Nephron (organoid): ENCODE data around the gene PLN.

Source experiments
- H3K27ac Mint-ChIP-seq, 3 experiments: 2 replicates each; pipeline ENCODE4 v1.8.0; 2020; ENCODE audit warnings: mixed read lengths in 3 of 3, mild to moderate bottlenecking in 2 of 3, moderate library complexity in 1 of 3
- H3K27me3 Mint-ChIP-seq: 2 replicates; pipeline ENCODE4 v1.8.0; 2021; ENCODE audit warnings: low read depth, mild to moderate bottlenecking, moderate library complexity, mixed read lengths
- H3K36me3 Mint-ChIP-seq: 2 replicates; pipeline ENCODE4 v1.8.0; 2020; ENCODE audit warnings: low read depth, mixed read lengths
- H3K4me1 Mint-ChIP-seq: 2 replicates; pipeline ENCODE4 v1.8.0; 2020; ENCODE audit warnings: mixed read lengths
- H3K4me3 Mint-ChIP-seq, 3 experiments: 2 replicates each; pipeline ENCODE4 v1.8.0; 2020; ENCODE audit warnings: mild to moderate bottlenecking in 3 of 3, mixed read lengths in 3 of 3, moderate library complexity in 2 of 3
- H3K9me3 Mint-ChIP-seq: 2 replicates; pipeline ENCODE4 v1.8.0; 2020; ENCODE audit warnings: mixed read lengths
- CTCF ChIP-seq, 3 experiments: fragments of 200-600 bp; sonication (generic); IDR thresholded peaks; one replicate each; pipeline ENCODE4 v1.5.0; 2021; ENCODE audit warnings: antibody characterized with exemption in 3 of 3; ENCODE audit not compliant: unreplicated experiment in 3 of 3

The PLN gene

DNA sequence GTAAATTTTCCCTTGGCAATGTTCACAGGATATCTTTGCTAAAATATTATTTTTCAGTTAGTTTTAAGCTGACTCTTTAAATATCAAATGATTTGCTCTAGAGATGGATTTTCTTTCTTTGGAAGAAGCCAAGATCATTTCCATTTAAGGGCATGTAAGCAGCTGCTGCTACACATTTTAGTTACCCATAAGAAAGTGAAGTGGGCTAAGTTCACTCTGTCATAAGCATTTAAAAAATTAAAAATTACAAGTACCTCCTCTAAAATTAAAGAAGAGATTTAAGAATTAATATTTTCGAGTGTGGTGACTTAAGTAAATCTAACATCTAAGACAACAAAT lies 1.2 kb upstream of the PLN start:
- TF ChIP-seq CTCF (IDR thresholded peaks at IDR 0.05; ENCODE audit: unreplicated experiment in 3 of 3), result no peak
- no peak overlapping the region for H3K4me3 Mint-ChIP-seq
- H3K36me3 Mint-ChIP-seq, result no peaks in the 10 kb centered on the region
- no peaks in the 10 kb centered on the region for H3K9me3 Mint-ChIP-seq
- H3K27ac Mint-ChIP-seq, result peak overlapping the region in 2 of 3 experiments; percentile 30 to 65
- no peaks in the 10 kb centered on the region for H3K27me3 Mint-ChIP-seq
- H3K4me1 Mint-ChIP-seq, result peaks cover 34% of the 10 kb centered on the region

DNA sequence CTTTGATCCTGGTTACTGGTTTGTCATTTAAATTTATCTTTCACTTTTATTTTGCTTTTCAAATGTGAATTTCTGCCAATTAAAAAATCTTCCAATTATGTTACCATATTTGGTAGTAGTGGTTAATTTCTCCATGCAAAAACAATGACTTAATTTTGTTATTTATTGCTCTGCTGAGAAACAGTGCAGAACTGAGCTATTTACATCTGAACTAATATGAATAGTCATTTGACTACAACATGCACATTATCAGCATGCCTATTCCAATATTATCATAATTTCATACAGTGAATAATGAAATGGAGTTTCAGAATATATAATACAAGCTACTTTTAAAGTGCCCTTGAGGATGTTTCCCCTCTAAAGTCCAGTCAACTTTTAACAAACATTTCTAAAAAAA lies 517 bp downstream of the PLN start:
- peaks cover 40% of the 10 kb centered on the region for H3K4me1 Mint-ChIP-seq
- H3K27ac Mint-ChIP-seq, result peak overlapping the region in 1 of 3 experiments; percentile 39
- no peaks in the 10 kb centered on the region for H3K27me3 Mint-ChIP-seq
- no peak overlapping the region for H3K4me3 Mint-ChIP-seq
- H3K9me3 Mint-ChIP-seq, result no peaks in the 10 kb centered on the region
- no peaks in the 10 kb centered on the region for H3K36me3 Mint-ChIP-seq
- TF ChIP-seq CTCF (IDR thresholded peaks at IDR 0.05; ENCODE audit: unreplicated experiment in 3 of 3), result no peak

DNA sequence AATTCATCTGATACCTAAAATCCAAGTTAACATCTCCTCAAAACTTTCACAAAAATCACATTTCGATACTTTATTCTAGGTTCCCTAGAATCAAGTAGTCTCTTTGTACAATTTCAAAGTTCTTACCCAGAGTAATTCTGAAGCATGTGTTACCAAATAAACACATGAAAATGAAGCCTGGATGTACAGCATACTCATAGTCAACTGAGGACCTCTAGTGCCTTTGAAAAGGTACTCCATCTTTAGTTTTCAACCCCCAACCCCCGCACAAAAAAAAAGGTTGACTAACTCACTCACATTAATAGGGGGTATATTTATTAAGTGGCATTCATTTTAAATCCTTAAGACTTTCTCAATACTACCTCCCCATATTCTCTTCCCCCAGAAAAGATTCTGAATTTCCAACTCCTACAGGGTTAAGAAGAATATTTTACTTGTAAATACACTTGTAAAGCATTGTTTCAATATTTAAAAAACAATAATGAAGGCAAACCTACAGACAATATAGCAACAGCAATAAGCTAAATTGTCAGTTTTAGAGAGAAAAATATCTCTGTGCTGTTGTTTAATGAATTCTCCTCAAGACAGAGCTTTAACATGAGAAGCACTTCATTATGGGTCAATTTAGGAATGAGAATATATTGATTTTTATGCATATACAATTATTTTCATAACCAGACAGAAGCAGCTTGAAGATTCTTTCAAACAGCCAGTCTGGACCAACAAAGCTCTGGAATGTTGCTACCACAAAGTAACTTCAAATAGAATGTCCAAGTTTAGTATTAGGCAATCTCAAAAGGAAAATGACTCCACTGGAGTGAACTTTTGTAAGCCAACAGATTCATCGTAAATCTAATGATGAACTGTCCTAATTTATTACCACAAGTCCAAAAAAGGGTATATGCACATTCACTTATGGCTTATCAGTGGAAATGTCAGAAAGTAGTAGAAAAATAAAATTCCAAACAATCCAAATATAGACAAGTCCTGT lies 3.3 kb downstream of the PLN start:
- Mint-ChIP-seq H3K27ac (peak overlapping the region; percentile 6 to 39 (median 30)), H3K36me3 (peaks cover 12% of the 10 kb centered on the region), H3K4me1 (peaks cover 36% of the 10 kb centered on the region), H3K4me3 (no peak overlapping the region), H3K9me3 (no peaks in the 10 kb centered on the region), H3K27me3 (no peaks in the 10 kb centered on the region)
- TF ChIP-seq CTCF (IDR thresholded peaks at IDR 0.05; ENCODE audit: unreplicated experiment in 3 of 3), result peak; percentile 59 to 62 (median 60)

GRCh38 chr6:118553132-118553531 lies 5.0 kb downstream of the PLN start:
- H3K4me3 Mint-ChIP-seq, result no peak overlapping the region
- peaks cover 23% of the 10 kb centered on the region for H3K4me1 Mint-ChIP-seq
- TF ChIP-seq CTCF (IDR thresholded peaks at IDR 0.05; ENCODE audit: unreplicated experiment in 3 of 3), result no peak
- peak overlapping the region in 1 of 3 experiments; percentile 13 for H3K27ac Mint-ChIP-seq
- peaks cover 12% of the 10 kb centered on the region for H3K36me3 Mint-ChIP-seq
- no peaks in the 10 kb centered on the region for H3K9me3 Mint-ChIP-seq
- no peaks in the 10 kb centered on the region for H3K27me3 Mint-ChIP-seq

GRCh38 chr6:118554698-118555097 lies 6.6 kb downstream of the PLN start:
- H3K36me3 Mint-ChIP-seq, result peaks cover 12% of the 10 kb centered on the region
- no peak for TF ChIP-seq CTCF (IDR thresholded peaks at IDR 0.05; ENCODE audit: unreplicated experiment in 3 of 3)
- H3K9me3 Mint-ChIP-seq, result no peaks in the 10 kb centered on the region
- no peaks in the 10 kb centered on the region for H3K27me3 Mint-ChIP-seq
- H3K27ac Mint-ChIP-seq, result no peak overlapping the region
- H3K4me1 Mint-ChIP-seq, result peaks cover 28% of the 10 kb centered on the region
- no peak overlapping the region for H3K4me3 Mint-ChIP-seq
